ENCODE data around the gene RND3. TPM values are rescaled to one million over a fixed set of nuclear protein-coding genes. Genes with fewer than 3 reads are reported as not detected.

Gene RND3
- total RNA-seq, 4 donors from 2014 or later = 67.3 to 163 (median 97.1) TPM

DNA sequence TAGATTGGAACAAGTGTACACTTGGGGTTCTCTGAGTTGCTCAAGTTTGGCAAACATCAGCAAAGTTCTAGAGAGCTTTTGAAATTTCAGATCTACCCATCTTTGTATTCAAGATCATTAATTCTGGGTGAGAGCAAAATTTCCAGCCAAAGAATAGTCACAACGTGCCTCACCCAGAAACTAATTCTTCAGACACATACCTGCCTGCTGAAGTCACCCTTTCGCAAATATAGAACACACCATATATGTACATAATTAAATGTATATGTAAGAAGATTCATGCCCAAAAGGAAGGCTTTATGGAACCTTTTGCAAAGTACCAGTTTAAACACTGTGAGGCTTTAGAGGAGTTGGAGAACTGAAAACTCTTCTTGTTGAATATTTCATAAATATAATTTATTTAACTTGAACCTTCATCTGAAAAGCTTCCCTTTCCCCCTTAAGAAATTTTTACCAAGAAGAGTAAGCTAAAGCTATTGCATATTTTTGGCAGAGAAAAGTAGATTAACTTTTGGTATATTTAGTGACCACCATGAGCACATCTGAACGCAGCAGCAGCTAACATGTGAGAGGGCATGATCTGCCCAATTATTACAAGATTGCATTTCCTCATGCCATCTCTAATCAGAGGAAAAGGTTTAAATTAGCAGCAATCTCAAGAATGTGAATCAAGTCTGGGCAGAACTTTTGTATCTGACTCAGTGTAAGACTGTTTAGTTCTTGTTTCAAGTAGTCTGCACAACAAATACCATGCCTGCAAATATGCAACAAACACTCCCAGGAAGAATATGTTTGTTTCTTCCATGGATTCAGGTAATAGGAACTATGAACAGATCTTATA lies 8.2 kb downstream of the RND3 start:
- TF ChIP-seq, protein P1, sequence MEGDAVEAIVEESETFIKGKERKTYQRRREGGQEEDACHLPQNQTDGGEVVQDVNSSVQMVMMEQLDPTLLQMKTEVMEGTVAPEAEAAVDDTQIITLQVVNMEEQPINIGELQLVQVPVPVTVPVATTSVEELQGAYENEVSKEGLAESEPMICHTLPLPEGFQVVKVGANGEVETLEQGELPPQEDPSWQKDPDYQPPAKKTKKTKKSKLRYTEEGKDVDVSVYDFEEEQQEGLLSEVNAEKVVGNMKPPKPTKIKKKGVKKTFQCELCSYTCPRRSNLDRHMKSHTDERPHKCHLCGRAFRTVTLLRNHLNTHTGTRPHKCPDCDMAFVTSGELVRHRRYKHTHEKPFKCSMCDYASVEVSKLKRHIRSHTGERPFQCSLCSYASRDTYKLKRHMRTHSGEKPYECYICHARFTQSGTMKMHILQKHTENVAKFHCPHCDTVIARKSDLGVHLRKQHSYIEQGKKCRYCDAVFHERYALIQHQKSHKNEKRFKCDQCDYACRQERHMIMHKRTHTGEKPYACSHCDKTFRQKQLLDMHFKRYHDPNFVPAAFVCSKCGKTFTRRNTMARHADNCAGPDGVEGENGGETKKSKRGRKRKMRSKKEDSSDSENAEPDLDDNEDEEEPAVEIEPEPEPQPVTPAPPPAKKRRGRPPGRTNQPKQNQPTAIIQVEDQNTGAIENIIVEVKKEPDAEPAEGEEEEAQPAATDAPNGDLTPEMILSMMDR (IDR thresholded peaks at IDR 0.05) = no peak
- no peak for TF ChIP-seq POLR2A (IDR thresholded peaks at IDR 0.05)
- Histone ChIP-seq H3K4me1 (peaks cover 18 to 100% (median 70%) of the 10 kb centered on the region in 3 donors), H3K4me3 (peak overlapping the region in 3 of 4 donors; percentile 4 to 11 (median 6)), H3K27me3 (no peaks in the 10 kb centered on the region), H3K27ac (peak overlapping the region; percentile 71 to 99 (median 88)), H3K36me3 (peaks cover 0 to 14% (median 0%) of the 10 kb centered on the region in 3 donors), H3K9me3 (no peaks in the 10 kb centered on the region)
- WGBS, 2 donors = 27 to 45% methylated on average over 3 of the region's 3 CpGs
- DNase-seq = no peak
- intact Hi-C loops (cut with DNase I) = no loop called here

DNA sequence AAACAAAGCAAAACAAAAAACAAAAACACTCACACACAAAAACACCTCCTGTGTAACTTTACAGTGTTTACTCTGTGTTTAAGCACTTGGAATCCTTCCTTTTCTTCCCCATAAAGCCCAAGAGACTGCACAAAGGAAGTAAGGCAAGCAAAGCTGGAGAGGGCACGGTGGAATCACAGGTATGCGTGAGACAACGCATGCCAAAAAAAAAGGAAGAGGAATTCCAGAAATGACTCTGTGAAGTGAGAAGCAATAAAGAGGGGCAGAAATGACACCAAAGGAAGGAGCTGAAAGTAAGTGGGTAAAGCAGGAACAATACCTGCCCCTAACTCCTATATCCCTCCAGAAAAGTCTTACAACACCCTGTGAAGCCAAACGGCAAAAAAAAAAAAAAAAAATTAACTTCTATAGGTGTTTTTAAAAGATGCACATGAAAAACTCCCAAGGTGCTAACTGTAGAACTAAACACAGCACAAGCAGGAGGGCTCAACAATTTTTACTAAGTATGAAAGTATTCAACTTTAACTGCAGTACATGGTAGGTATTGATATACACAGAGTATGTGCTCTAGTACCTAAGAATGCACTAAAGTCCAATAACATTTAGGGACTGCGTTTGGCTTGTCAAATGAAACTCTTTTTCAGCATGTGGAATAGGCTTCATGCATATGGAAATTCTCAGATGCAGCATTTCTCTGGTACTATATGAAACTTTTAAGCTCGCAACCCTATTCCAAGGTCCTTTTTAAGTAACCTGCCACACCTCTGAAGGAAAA lies 9.1 kb downstream of the RND3 start:
- peak overlapping the region in 3 of 4 donors; percentile 4 to 37 (median 11) for H3K4me3 ChIP-seq
- DNase-seq = no peak
- intact Hi-C loops (cut with DNase I) = no loop called here
- H3K4me1 ChIP-seq = peaks cover 18 to 100% (median 71%) of the 10 kb centered on the region in 3 donors
- no peaks in the 10 kb centered on the region for H3K27me3 ChIP-seq
- no peaks in the 10 kb centered on the region for H3K9me3 ChIP-seq
- 26 to 30% methylated on average over 6 of the region's 6 CpGs for WGBS, 2 donors
- TF ChIP-seq POLR2A (IDR thresholded peaks at IDR 0.05) = no peak
- TF ChIP-seq, protein P1 (IDR thresholded peaks at IDR 0.05) = no peak
- peak overlapping the region; percentile 77 to 99 (median 88) for H3K27ac ChIP-seq
- peaks cover 0 to 24% (median 0%) of the 10 kb centered on the region in 3 donors for H3K36me3 ChIP-seq

DNA sequence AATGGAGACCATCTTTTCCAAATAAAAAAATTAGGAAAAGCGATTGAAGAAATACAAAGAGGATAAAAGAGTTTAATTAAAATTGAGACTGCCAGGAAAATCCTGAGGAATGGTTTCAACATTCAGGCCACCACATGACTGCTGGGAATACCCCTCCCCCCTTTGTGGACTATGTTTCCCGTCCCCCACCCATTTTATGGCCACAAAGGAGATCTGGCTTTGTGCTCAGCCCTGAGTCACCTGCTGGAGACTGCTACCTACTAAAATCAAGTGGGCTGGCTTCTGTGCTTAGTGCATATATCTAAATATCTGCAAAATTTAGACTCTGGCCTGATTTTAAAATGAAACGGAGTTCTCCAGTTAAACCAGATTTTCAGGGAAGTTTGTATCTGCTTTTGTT lies 10.1 kb downstream of the RND3 start:
- 25 to 28% methylated on average over 3 of the region's 3 CpGs for WGBS, 2 donors
- TF ChIP-seq, protein P1 (IDR thresholded peaks at IDR 0.05) = no peak
- TF ChIP-seq POLR2A (IDR thresholded peaks at IDR 0.05) = no peak
- no peaks in the 10 kb centered on the region for H3K9me3 ChIP-seq
- peaks cover 0 to 34% (median 0%) of the 10 kb centered on the region in 3 donors for H3K36me3 ChIP-seq
- H3K27me3 ChIP-seq = no peaks in the 10 kb centered on the region
- H3K4me3 ChIP-seq = peak overlapping the region in 3 of 4 donors; percentile 0 to 37 (median 8)
- H3K27ac ChIP-seq = peak overlapping the region; percentile 77 to 99 (median 88)
- intact Hi-C loops (cut with DNase I) = no loop called here
- peaks cover 18 to 100% (median 66%) of the 10 kb centered on the region in 3 donors for H3K4me1 ChIP-seq
- no peak for DNase-seq

DNA sequence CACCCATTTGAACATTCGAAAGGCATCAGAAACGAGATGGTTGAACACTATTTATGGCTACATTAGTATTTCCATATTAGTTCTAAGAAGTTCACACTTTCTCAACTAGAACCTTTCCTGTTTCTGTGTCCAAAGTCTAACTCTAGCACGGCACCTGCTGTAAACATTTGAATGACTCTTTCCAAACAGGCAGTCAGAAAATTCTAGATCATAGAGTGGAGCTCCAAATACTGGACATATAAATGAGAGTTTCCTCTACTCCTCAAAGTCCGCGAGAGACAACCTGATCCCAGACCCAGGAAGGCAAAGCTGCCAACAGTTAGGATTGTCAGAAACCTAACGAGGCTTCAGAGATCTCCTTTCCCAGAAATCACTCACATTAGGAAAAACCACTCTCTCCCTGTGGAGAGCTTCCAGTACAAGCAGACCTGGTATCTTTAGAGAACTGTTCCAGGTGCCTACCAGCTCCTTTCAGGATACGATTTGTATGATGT lies 10.6 kb downstream of the RND3 start:
- intact Hi-C loops (cut with DNase I) = no loop called here
- Histone ChIP-seq H3K27ac (peak overlapping the region; percentile 77 to 99 (median 88)), H3K9me3 (no peaks in the 10 kb centered on the region), H3K36me3 (peaks cover 0 to 39% (median 0%) of the 10 kb centered on the region in 3 donors), H3K4me1 (peaks cover 18 to 100% (median 62%) of the 10 kb centered on the region in 3 donors), H3K4me3 (peak overlapping the region in 3 of 4 donors; percentile 0 to 37 (median 8)), H3K27me3 (no peaks in the 10 kb centered on the region)
- WGBS, 2 donors = 33 to 38% methylated on average over 7 of the region's 7 CpGs
- TF ChIP-seq, protein P1 (IDR thresholded peaks at IDR 0.05) = no peak
- no peak for TF ChIP-seq POLR2A (IDR thresholded peaks at IDR 0.05)
- DNase-seq = no peak

Data from esophagus squamous epithelium (tissue), 5 donors.